Neuronal stem cell (in vitro differentiated cells): ENCODE measurements around the gene INO80.

Source experiments
- DNase-seq: peaks from one replicate; pipeline ENCODE4 v3.0.0-alpha.2; 2013; ENCODE audit warnings: low spot score
- H2AFZ ChIP-seq: one replicate; pipeline ENCODE4 v1.6.1; 2013; ENCODE audit warnings: mild to moderate bottlenecking, low read length, inconsistent platforms
- H2AK5ac ChIP-seq: 2 replicates; pipeline ENCODE4 v1.6.1; 2013; ENCODE audit warnings: low read depth, mild to moderate bottlenecking, inconsistent platforms, low read length, moderate library complexity, mixed read lengths
- H2BK120ac ChIP-seq: 2 replicates; pipeline ENCODE4 v1.6.1; 2013; ENCODE audit warnings: low read depth, mild to moderate bottlenecking, inconsistent platforms, low read length, moderate library complexity, mixed read lengths
- H2BK12ac ChIP-seq: one replicate; pipeline ENCODE4 v1.6.1; 2013; ENCODE audit warnings: low read length, inconsistent platforms
- H2BK15ac ChIP-seq: 2 replicates; pipeline ENCODE4 v1.6.1; 2013; ENCODE audit warnings: mild to moderate bottlenecking, low read length, inconsistent platforms, mixed read lengths
- H2BK5ac ChIP-seq: one replicate; pipeline ENCODE4 v1.6.1; 2013; ENCODE audit warnings: inconsistent platforms, mild to moderate bottlenecking, low read length, moderate library complexity
- H3K14ac ChIP-seq: one replicate; pipeline ENCODE4 v1.6.1; 2013; ENCODE audit warnings: low read length, inconsistent platforms
- H3K18ac ChIP-seq: 2 replicates; pipeline ENCODE4 v1.6.1; 2013; ENCODE audit warnings: low read length, inconsistent platforms
- H3K23ac ChIP-seq: 2 replicates; pipeline ENCODE4 v1.6.1; 2013; ENCODE audit warnings: low read depth, mild to moderate bottlenecking, mixed read lengths, low read length, inconsistent platforms; ENCODE audit not compliant: poor library complexity
- H3K27ac ChIP-seq: replicated peaks from 3 replicates; pipeline ENCODE4 v1.5.1; 2013; ENCODE audit warnings: low read length, inconsistent platforms
- H3K27me3 ChIP-seq, 3 experiments: 2 replicates each; pipeline ENCODE4 v1.6.1; 2013; ENCODE audit warnings: low read length in 3 of 3, mild to moderate bottlenecking in 2 of 3, inconsistent platforms in 1 of 3, low read depth in 1 of 3, mixed read lengths in 1 of 3, moderate library complexity in 1 of 3; ENCODE audit not compliant: control insufficient read depth in 3 of 3, insufficient read depth in 3 of 3
- H3K36me3 ChIP-seq, 2 donors: replicated peaks in 1 of 2; 2 replicates each; pipeline ENCODE4 v1.6.1; 2013; ENCODE audit warnings: low read length in 2 of 2; ENCODE audit not compliant: control insufficient read depth in 2 of 2, insufficient read depth in 2 of 2
- H3K4ac ChIP-seq: 2 replicates; pipeline ENCODE4 v1.6.1; 2013; ENCODE audit warnings: inconsistent platforms, mild to moderate bottlenecking, low read length, moderate library complexity
- H3K4me1 ChIP-seq, 2 donors: 1 replicate in 1 of 2; 2 replicates in 1 of 2; pipeline ENCODE4 v1.6.1; 2013; ENCODE audit warnings: low read length in 2 of 2, low read depth in 1 of 2; ENCODE audit not compliant: control insufficient read depth in 2 of 2, insufficient read depth in 1 of 2
- H3K4me2 ChIP-seq: one replicate; pipeline ENCODE4 v1.6.1; 2013; ENCODE audit warnings: mild to moderate bottlenecking, low read length, inconsistent platforms; ENCODE audit not compliant: insufficient read depth, poor library complexity, severe bottlenecking
- H3K4me3 ChIP-seq, 2 donors: 2 replicates each; pipeline ENCODE4 v1.5.1; 2013; ENCODE audit warnings: low read length in 2 of 2, mild to moderate bottlenecking in 2 of 2, inconsistent platforms in 1 of 2, moderate library complexity in 1 of 2
- H3K79me1 ChIP-seq: one replicate; pipeline ENCODE4 v1.6.1; 2013; ENCODE audit warnings: low read depth, mild to moderate bottlenecking, inconsistent platforms, low read length, moderate library complexity
- H3K9ac ChIP-seq: one replicate; pipeline ENCODE4 v1.6.1; 2013; ENCODE audit warnings: mild to moderate bottlenecking, low read depth, low read length, inconsistent platforms; ENCODE audit not compliant: poor library complexity
- H3K9me3 ChIP-seq, 2 donors: replicated peaks in 1 of 2; 2 replicates each; pipeline versions ENCODE3 to v1.6.1; 2013; ENCODE audit warnings: low read length in 2 of 2, mild to moderate bottlenecking in 2 of 2, inconsistent platforms in 1 of 2, low read depth in 1 of 2, mixed read lengths in 1 of 2, moderate library complexity in 1 of 2; ENCODE audit not compliant: control insufficient read depth in 2 of 2, insufficient read depth in 1 of 2
- H4K8ac ChIP-seq: one replicate; pipeline ENCODE4 v1.6.1; 2013; ENCODE audit warnings: low read depth, mild to moderate bottlenecking, inconsistent platforms, low read length, moderate library complexity
- H4K91ac ChIP-seq: one replicate; pipeline ENCODE4 v1.6.1; 2013; ENCODE audit warnings: low read length, low read depth, mild to moderate bottlenecking, inconsistent platforms; ENCODE audit not compliant: poor library complexity
- WGBS, 2 donors: extraction: QIAGEN DNeasy Blood & Tissue Kit; methylation state at CpG; one replicate each; pipeline ENCODE4 v1.1.7; 2013; ENCODE audit warnings: missing lambda C conversion rate in 2 of 2, mixed read lengths in 1 of 2; ENCODE audit not compliant: insufficient read length in 2 of 2, insufficient replicate concordance in 1 of 2; ENCODE audit errors: extremely low coverage in 2 of 2; 5-methylcytosine and 5-hydroxymethylcytosine counted together

The INO80 gene

GRCh38 chr15:41078125-41078524, 38.0 kb downstream of the INO80 start:
- H3K18ac ChIP-seq = no peak overlapping the region
- no peak overlapping the region for H2BK5ac ChIP-seq
- H2BK12ac ChIP-seq = no peak overlapping the region
- no peaks in the 10 kb centered on the region for H3K9me3 ChIP-seq
- DNase-seq = no peak
- no peak overlapping the region for H3K4ac ChIP-seq
- H4K91ac ChIP-seq = no peak overlapping the region
- H3K27ac ChIP-seq = no peak overlapping the region
- H3K23ac ChIP-seq = no peak overlapping the region
- H2AFZ ChIP-seq = no peak overlapping the region
- no peak overlapping the region for H2BK120ac ChIP-seq
- H3K9ac ChIP-seq = no peak overlapping the region
- H4K8ac ChIP-seq = no peak overlapping the region
- no CpG with 5 or more reads among the region's 7 CpGs for WGBS, 2 donors
- peaks cover 16 to 96% of the 10 kb centered on the region in 2 donors for H3K36me3 ChIP-seq
- no peaks in the 10 kb centered on the region for H3K27me3 ChIP-seq
- H3K4me2 ChIP-seq = no peak overlapping the region
- no peak overlapping the region for H3K14ac ChIP-seq
- no peaks in the 10 kb centered on the region for H3K4me1 ChIP-seq
- no peak overlapping the region for H3K4me3 ChIP-seq
- H2BK15ac ChIP-seq = no peak overlapping the region
- H2AK5ac ChIP-seq = no peak overlapping the region
- H3K79me1 ChIP-seq = no peaks in the 10 kb centered on the region

GRCh38 chr15:41073028-41073427, 43.1 kb downstream of the INO80 start:
- no peak overlapping the region for H2AK5ac ChIP-seq
- H3K4ac ChIP-seq = no peak overlapping the region
- no peak overlapping the region for H2BK12ac ChIP-seq
- no peak overlapping the region for H2BK15ac ChIP-seq
- H3K4me3 ChIP-seq = no peak overlapping the region
- H3K18ac ChIP-seq = no peak overlapping the region
- H3K36me3 ChIP-seq = peaks cover 14 to 96% of the 10 kb centered on the region in 2 donors
- H3K9me3 ChIP-seq = no peaks in the 10 kb centered on the region
- no peak overlapping the region for H2AFZ ChIP-seq
- no peak overlapping the region for H3K27ac ChIP-seq
- no peak overlapping the region for H3K23ac ChIP-seq
- H4K91ac ChIP-seq = no peak overlapping the region
- no peaks in the 10 kb centered on the region for H3K27me3 ChIP-seq
- H3K4me2 ChIP-seq = no peak overlapping the region
- DNase-seq = no peak
- no peaks in the 10 kb centered on the region for H3K4me1 ChIP-seq
- no peak overlapping the region for H3K9ac ChIP-seq
- no CpG with 5 or more reads among the region's 3 CpGs for WGBS, 2 donors
- no peak overlapping the region for H3K14ac ChIP-seq
- H2BK5ac ChIP-seq = no peak overlapping the region
- no peaks in the 10 kb centered on the region for H3K79me1 ChIP-seq
- no peak overlapping the region for H2BK120ac ChIP-seq
- no peak overlapping the region for H4K8ac ChIP-seq

- Histone ChIP-seq H2BK12ac (no peak overlapping the region), H3K4me1 (no peaks in the 10 kb centered on the region), H2BK120ac (no peak overlapping the region), H3K9ac (no peak overlapping the region), H3K9me3 (no peaks in the 10 kb centered on the region), H2BK15ac (no peak overlapping the region), H2AFZ (no peak overlapping the region), H3K4ac (no peak overlapping the region), H3K27me3 (no peaks in the 10 kb centered on the region), H4K91ac (no peak overlapping the region), H3K36me3 (peaks cover 14 to 96% of the 10 kb centered on the region in 2 donors), H4K8ac (no peak overlapping the region), H3K14ac (no peak overlapping the region), H2AK5ac (no peak overlapping the region), H3K23ac (no peak overlapping the region), H3K4me3 (no peak overlapping the region), H2BK5ac (no peak overlapping the region), H3K4me2 (no peak overlapping the region), H3K79me1 (no peaks in the 10 kb centered on the region), H3K18ac (no peak overlapping the region), H3K27ac (no peak overlapping the region)
- no peak for DNase-seq
- WGBS, 2 donors = no CpG with 5 or more reads among the region's 3 CpGs
These were observed 44.1 kb downstream of the INO80 start for GRCh38 chr15:41072013-41072412.

GRCh38 chr15:41066516-41066915, 49.6 kb downstream of the INO80 start:
- Histone ChIP-seq H3K36me3 (peaks cover 10 to 95% of the 10 kb centered on the region in 2 donors), H2BK120ac (no peak overlapping the region)
- WGBS, 2 donors = no CpG with 5 or more reads among the region's 7 CpGs

More at GRCh38 chr15:41066516-41066915, 49.6 kb downstream of the INO80 start:
- Histone ChIP-seq H3K14ac (no peak overlapping the region), H3K79me1 (no peaks in the 10 kb centered on the region), H3K23ac (no peak overlapping the region), H2BK15ac (no peak overlapping the region), H3K9me3 (peaks cover 4 to 15% of the 10 kb centered on the region in 2 donors), H3K4me1 (no peaks in the 10 kb centered on the region), H3K4me2 (no peak overlapping the region), H3K4me3 (no peak overlapping the region), H2BK5ac (no peak overlapping the region), H2BK12ac (no peak overlapping the region), H3K27ac (no peak overlapping the region), H2AFZ (no peak overlapping the region), H2AK5ac (no peak overlapping the region), H4K91ac (no peak overlapping the region), H3K27me3 (no peaks in the 10 kb centered on the region), H3K18ac (no peak overlapping the region), H3K4ac (no peak overlapping the region), H4K8ac (no peak overlapping the region), H3K9ac (no peak overlapping the region)
- no peak for DNase-seq
